ENCODE results near the gene PCDH9. TPM values are rescaled to one million over a fixed set of nuclear protein-coding genes. Genes with fewer than 3 reads are reported as not detected.

The PCDH9 gene
- total RNA-seq, 1 donor from 2014 or later = 29.7 TPM

- DNase-seq (ENCODE audit: low spot score in 2 of 2, unreplicated experiment in 2 of 2) = no peak
- Mint-ChIP-seq H3K27ac (peak overlapping the region; percentile 18), H3K36me3 (peaks cover 7% of the 10 kb centered on the region), H3K9me3 (peaks cover 11% of the 10 kb centered on the region), H3K4me3 (no peak overlapping the region), H3K27me3 (ENCODE audit: low read depth) (no peaks in the 10 kb centered on the region), H3K4me1 (peaks cover 51% of the 10 kb centered on the region)
- no peak for TF ChIP-seq CTCF (IDR thresholded peaks at IDR 0.05; ENCODE audit: unreplicated experiment)
These were observed 876.5 kb downstream of the PCDH9 start for GRCh38 chr13:66353664-66354063.

GRCh38 chr13:66349966-66350365, 880.2 kb downstream of the PCDH9 start:
- no peak for TF ChIP-seq CTCF (IDR thresholded peaks at IDR 0.05; ENCODE audit: unreplicated experiment)
- Mint-ChIP-seq H3K9me3 (peaks cover 11% of the 10 kb centered on the region), H3K4me1 (peaks cover 58% of the 10 kb centered on the region), H3K36me3 (peaks cover 7% of the 10 kb centered on the region), H3K4me3 (no peak overlapping the region), H3K27ac (peak overlapping the region; percentile 18), H3K27me3 (ENCODE audit: low read depth) (no peaks in the 10 kb centered on the region)
- no peak for DNase-seq (ENCODE audit: low spot score in 2 of 2, unreplicated experiment in 2 of 2)

GRCh38 chr13:66348745-66349690, 881.1 kb downstream of the PCDH9 start:
- Mint-ChIP-seq H3K9me3 (peaks cover 11% of the 10 kb centered on the region), H3K27ac (peak overlapping the region; percentile 85)
- no peak for DNase-seq (ENCODE audit: low spot score in 2 of 2, unreplicated experiment in 2 of 2)

GRCh38 chr13:66347486-66348117, 882.5 kb downstream of the PCDH9 start:
- no peak for TF ChIP-seq CTCF (IDR thresholded peaks at IDR 0.05; ENCODE audit: unreplicated experiment)
- H3K4me3 Mint-ChIP-seq = no peak overlapping the region
- H3K27ac Mint-ChIP-seq = peak overlapping the region; percentile 31
- peaks cover 51% of the 10 kb centered on the region for H3K4me1 Mint-ChIP-seq
- peaks cover 7% of the 10 kb centered on the region for H3K36me3 Mint-ChIP-seq
- H3K27me3 Mint-ChIP-seq (ENCODE audit: low read depth) = no peaks in the 10 kb centered on the region
- no peak for DNase-seq (ENCODE audit: low spot score in 2 of 2, unreplicated experiment in 2 of 2)
- peaks cover 11% of the 10 kb centered on the region for H3K9me3 Mint-ChIP-seq

More at GRCh38 chr13:66348745-66349690, 881.1 kb downstream of the PCDH9 start:
- TF ChIP-seq CTCF (IDR thresholded peaks at IDR 0.05; ENCODE audit: unreplicated experiment) = no peak
- H3K4me3 Mint-ChIP-seq = no peak overlapping the region
- peaks cover 59% of the 10 kb centered on the region for H3K4me1 Mint-ChIP-seq
- peaks cover 7% of the 10 kb centered on the region for H3K36me3 Mint-ChIP-seq
- H3K27me3 Mint-ChIP-seq (ENCODE audit: low read depth) = no peaks in the 10 kb centered on the region

GRCh38 chr13:66345971-66346370, 884.2 kb downstream of the PCDH9 start:
- no peak for DNase-seq (ENCODE audit: low spot score in 2 of 2, unreplicated experiment in 2 of 2)
- no peak for TF ChIP-seq CTCF (IDR thresholded peaks at IDR 0.05; ENCODE audit: unreplicated experiment)
- peaks cover 5% of the 10 kb centered on the region for H3K36me3 Mint-ChIP-seq
- H3K27ac Mint-ChIP-seq = no peak overlapping the region
- H3K9me3 Mint-ChIP-seq = peaks cover 9% of the 10 kb centered on the region
- no peaks in the 10 kb centered on the region for H3K27me3 Mint-ChIP-seq (ENCODE audit: low read depth)
- no peak overlapping the region for H3K4me3 Mint-ChIP-seq
- peaks cover 61% of the 10 kb centered on the region for H3K4me1 Mint-ChIP-seq
